DOHH2 (cell line): Measurements from ENCODE around the gene GJB2.

Source experiments
- CTCF ChIP-seq: fragments of 200-600 bp; sonication (generic); IDR thresholded peaks from one replicate; pipeline ENCODE4 v1.5.1; 2014; ENCODE audit warnings: antibody characterized with exemption, mild to moderate bottlenecking, low read depth, low read length; ENCODE audit not compliant: poor library complexity, severe bottlenecking
- EZH2phosphoT487 ChIP-seq: fragments of 200-600 bp; sonication (generic); IDR thresholded peaks from 2 replicates; pipeline ENCODE4 v1.6.1; 2017; ENCODE audit warnings: borderline replicate concordance, mild to moderate bottlenecking, antibody characterized with exemption, low read length, moderate library complexity, mixed read lengths

DNA sequence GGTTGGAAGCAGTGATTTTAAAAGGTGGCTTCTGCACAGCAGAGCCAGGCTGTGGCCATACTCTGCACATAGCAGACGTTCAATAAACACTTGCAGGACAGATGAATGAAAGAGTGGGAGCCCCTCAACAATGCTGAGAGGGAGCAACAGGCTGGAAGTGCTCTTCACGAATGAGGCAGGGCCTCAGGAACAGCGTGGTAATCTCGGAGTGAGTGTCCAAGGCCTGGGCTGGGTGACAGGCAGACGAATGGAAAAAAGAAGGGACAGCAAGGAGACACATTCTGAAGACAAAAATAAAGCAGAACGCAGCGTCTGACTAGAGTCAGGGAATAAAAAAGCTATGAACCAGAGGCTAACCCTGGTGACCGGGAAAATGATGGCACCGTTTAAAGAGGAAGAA, 43.0 kb downstream of the GJB2 start:
- TF ChIP-seq CTCF (no peak), EZH2phosphoT487 (no peak)
